CD4-positive, alpha-beta T cell treated with Interleukin-2 at 100 ng/mL for 4 hours (primary cell): ENCODE results near the gene GALM.
"Not testable (repeated sequence)": the region's sequence is repeated elsewhere in the genome, so short reads cannot be mapped to it uniquely, and the experiment has no call there.

Experiments used
- DNase-seq: peaks from one replicate; pipeline ENCODE4 v3.0.0-alpha.2; 2020; ENCODE audit warnings: low spot score

Gene GALM

DNA sequence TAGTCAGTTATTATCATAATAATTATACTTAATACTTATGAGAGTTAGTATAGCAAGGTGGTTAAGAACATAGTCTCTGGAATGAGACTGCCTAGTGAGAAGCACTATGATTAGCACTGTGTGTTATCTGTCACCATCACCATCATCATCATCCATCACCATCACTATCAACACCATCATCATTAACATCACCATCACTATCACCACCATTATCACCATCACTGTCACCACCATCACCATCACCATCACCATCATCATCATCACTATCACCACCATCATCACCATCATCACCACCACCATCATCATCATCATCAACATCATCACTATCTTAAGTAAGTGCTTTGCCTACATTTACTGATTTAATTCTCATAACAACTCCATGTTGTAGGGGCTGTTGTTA lies 45.6 kb downstream of the GALM start:
- no peak for DNase-seq

DNA sequence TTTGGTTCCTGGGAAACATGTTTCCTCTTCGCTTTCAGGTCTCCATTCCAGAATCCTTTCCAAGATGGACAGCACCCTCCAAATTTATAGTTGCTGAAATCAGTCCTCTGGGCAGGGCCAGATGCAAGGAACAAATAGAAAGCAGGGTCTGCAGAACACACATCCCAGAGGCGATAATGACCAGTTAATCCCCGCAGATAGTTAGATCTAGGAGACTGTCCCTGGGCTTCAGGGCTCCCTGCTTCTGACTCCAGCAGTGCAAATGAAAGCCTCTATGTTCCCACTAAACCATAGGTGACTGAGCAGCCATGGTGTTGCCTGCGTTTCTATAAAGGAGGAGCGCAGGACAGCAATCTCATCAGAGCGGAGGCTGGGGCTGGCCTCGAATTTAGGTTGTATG lies 46.5 kb downstream of the GALM start:
- DNase-seq, result no peak

- no peak for DNase-seq
Measured at GRCh38 chr2:38712871-38713270, 47.0 kb downstream of the GALM start.

DNA sequence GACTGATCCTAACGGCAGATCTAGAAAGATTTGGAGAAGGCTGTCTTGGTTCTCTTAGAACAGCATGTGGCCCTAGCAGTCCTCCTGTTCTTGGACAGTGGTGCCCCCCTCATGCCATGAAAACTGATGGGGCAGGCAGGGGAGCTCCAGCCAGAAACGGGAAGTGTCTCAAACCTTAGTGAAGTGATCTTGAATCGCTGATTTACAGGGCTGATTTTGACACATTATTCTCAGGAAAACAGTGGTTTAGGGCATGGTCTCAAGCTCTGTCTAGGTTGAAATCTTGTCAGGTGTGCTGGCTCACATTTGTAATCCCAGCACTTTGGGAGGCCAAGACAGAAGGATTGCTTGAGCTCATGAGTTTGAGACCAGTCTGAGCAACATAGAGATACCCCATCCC lies 47.4 kb downstream of the GALM start:
- DNase-seq, result no peak

DNA sequence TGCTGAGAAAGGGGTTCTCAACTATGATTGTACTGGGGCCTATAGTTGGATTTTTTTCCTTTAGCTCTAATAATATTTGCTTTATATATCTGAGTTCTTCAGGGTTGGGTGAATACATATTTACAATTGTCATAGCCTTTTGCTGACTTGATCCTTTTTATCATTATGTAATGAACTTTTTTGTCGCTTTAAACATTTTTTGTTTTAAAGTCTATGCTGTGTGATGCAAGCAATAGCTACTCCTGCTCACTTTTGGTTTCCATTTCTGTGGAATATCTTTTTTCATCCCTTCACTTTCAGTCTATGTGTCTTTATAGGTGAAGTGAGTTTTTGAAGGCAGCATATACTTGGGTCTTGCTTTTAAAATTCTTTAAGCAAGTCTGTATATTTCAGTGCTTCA lies 49.0 kb downstream of the GALM start:
- DNase-seq, result not testable (repeated sequence)

- no peak for DNase-seq
Measured at GRCh38 chr2:38716185-38716584, 50.3 kb downstream of the GALM start.

GRCh38 chr2:38718601-38719000 lies 52.7 kb downstream of the GALM start:
- no peak for DNase-seq

GRCh38 chr2:38719706-38720105 lies 53.8 kb downstream of the GALM start:
- DNase-seq, result no peak

GRCh38 chr2:38720613-38721241 lies 54.8 kb downstream of the GALM start:
- DNase-seq, result no peak

GRCh38 chr2:38722271-38723061 lies 56.6 kb downstream of the GALM start:
- DNase-seq, result peak; percentile 56

- DNase-seq, result no peak
Measured at GRCh38 chr2:38723173-38723572, 57.3 kb downstream of the GALM start.

GRCh38 chr2:38727661-38728060 lies 61.7 kb downstream of the GALM start:
- no peak for DNase-seq

DNA sequence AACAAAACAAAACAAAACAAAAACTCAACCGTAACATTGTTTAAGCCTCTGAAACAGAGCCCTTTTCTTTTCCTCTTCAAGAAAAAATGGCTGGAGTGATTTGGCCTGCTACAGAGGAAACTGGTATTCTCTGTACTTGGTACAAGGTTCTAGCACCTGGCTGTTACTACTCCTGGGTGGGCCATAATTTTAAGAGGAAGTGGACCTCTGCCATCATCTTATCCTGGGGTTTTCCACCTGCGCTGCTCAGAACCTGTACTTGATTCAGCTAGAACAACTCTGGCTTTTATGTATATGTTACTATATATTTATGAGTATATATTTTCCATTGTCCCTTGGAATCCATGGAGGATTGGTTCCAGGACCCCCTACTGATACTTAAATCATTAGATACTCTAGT lies 62.8 kb downstream of the GALM start:
- DNase-seq, result no peak

GRCh38 chr2:38731090-38731489 lies 65.2 kb downstream of the GALM start:
- DNase-seq, result no peak

DNA sequence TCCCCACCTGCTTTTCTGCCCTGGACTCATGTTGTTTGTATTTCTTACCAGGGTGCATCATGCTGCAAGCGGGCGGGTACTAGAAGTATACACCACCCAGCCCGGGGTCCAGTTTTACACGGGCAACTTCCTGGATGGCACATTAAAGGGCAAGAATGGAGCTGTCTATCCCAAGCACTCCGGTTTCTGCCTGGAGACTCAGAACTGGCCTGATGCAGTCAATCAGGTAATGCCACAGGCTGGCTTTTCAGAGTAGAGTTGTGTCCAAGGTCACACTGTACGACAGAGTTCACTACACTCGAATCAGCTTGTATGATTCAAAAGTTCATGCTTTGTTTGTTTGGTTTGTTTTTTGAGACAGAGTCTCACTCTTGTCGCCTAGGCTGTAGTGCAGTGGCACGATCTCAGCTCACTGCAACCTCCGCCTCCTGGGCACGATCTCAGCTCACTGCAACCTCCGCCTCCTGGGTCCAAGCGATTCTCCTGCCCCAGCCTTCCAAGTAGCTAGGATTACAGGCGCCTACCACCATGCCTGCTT lies 65.8 kb downstream of the GALM start:
- no peak for DNase-seq

DNA sequence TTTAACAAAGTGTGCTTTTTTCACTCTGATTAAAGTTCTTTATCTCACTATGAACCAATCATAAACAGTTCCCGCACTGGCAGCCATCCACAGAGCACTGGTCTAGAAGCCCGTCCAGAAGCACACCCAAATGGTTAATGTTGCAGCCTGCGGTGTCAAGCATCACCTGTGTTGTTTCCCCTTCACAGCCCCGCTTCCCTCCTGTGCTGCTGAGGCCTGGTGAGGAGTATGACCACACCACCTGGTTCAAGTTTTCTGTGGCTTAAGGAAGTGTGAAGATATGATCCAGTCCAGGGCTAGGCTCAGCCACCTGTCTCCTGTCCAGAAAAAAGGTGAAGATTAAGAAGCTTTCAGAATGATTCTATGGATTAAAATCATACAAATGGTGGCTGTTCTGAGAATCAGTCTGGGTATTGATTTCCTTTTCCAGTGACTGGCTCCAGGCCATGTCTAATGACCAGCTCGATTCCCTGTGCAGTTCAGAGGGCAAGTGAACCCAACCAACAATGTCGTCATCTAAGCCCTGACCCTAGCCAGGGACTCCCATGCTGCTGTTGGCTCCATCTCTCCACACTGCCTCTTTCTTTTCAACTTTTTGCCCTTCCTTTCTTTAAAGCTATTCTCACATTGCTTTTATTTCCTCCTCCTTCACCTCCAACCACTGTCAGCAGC lies 67.5 kb downstream of the GALM start:
- no peak for DNase-seq

DNA sequence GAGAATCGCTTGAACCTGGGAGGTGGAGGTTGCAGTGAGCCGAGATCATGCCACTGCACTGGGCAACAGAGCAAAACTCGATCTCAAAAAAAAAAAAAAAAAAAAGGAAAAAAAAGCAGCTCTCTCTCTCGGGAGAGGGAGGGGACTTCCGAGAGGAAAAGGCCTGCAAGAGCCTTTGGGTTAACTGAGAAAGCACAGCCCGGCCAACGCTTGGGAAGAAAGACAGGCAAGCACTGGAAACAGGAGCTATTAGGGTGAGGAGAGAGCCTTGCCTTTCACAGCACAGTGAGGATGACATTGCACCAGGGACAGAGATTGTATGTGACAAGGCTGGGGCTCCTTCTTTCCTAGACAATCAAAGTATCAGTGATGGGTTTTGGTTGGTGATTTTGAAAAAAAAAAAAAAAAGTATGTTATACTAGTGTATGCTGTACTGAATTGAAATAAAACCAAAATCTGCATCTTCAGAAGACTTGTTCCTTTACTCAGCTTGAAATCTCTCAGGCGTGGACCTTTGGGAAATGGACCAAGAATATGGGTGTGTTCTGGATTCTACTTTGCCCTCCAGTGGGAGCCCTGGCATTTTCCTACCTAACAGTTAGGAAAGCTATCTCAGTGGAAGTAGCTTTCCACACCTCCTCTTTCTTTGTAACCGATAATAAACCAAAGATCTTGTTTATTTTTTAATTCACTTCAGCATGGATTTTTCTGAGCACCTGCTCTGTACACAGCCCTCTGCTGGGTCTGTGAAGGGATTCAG lies 68.6 kb downstream of the GALM start:
- no peak for DNase-seq

GRCh38 chr2:38735999-38736320 lies 70.0 kb downstream of the GALM start:
- DNase-seq, result no peak

- DNase-seq, result not testable (repeated sequence)
Measured at GRCh38 chr2:38737000-38737698, 71.2 kb downstream of the GALM start.

DNA sequence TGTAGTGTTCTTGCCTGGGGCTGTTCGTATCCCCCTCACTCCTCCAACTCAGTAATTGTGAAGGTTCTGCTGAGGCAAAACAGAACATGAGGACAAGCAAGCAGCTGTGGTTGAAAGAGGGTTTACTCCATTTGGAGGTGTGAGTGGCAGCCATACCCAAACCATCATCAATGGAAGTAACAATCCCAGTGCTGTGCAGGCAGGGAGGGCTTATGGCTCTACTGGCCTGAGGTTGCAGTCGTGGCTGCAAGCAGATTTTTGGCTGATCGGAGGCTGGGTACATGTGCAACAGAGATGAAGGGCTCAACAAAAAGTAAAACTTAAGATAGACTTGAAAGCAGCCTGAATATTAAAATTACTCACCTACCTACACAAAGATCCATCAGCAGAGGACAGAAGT lies 72.0 kb downstream of the GALM start:
- DNase-seq, result no peak

DNA sequence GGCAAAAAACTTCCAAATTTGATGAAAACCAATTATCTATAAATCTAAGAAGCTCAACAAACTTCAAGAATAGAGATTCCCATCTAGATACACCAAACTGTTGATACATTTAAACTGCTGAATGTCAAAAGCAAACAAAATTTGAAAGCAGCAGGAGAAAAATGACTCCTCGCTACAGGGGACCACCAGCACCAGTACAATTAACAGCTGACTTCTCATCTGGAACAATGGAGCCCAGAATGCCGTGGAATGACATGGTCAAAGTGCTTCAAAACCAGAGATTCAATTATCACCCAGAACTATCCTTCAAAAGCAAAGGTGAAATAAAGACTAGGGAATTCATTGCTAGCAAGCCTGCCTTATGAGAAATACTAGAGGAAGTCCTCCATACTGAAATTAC lies 73.6 kb downstream of the GALM start:
- no peak for DNase-seq
